Esophagus squamous epithelium (tissue), 5 donors: ENCODE data around the gene OPA3. TPM values are rescaled to one million over a fixed set of nuclear protein-coding genes. Genes with fewer than 3 reads are reported as not detected.
"Not testable (repeated sequence)": the region's sequence is repeated elsewhere in the genome, so short reads cannot be mapped to it uniquely, and the experiment has no call there.

ENCODE experiments used
- DNase-seq: peaks from one replicate; lab custom pipeline; 2025; lab: John Stamatoyannopoulos, UW
- H3K27ac ChIP-seq, 4 donors: fragments of 200-600 bp; sonication (generic); one replicate each; pipeline ENCODE4 v1.5.1; 2016 to 2019; ENCODE audit warnings: mild to moderate bottlenecking in 1 of 4
- H3K27me3 ChIP-seq, 4 donors: fragments of 200-600 bp; sonication (generic); 1 replicate in 3 of 4; 2 replicates in 1 of 4; pipeline versions ENCODE4 v1.5.1 to v1.6.0; 2017 to 2021; ENCODE audit warnings: antibody characterized with exemption in 1 of 4
- H3K36me3 ChIP-seq, 3 donors: fragments of 200-600 bp; sonication (generic); one replicate each; pipeline ENCODE4 v1.5.1; 2016 to 2019
- H3K4me1 ChIP-seq, 3 donors: fragments of 200-600 bp; sonication (generic); one replicate each; pipeline ENCODE4 v1.5.1; 2017 to 2019
- H3K4me3 ChIP-seq, 4 donors: fragments of 200-600 bp; sonication (generic); 1 replicate in 3 of 4; 2 replicates in 1 of 4; pipeline ENCODE4 v1.5.1; 2016 to 2019; ENCODE audit warnings: mild to moderate bottlenecking in 2 of 4, moderate library complexity in 1 of 4
- H3K9me3 ChIP-seq, 3 donors: fragments of 200-600 bp; sonication (generic); one replicate each; pipeline ENCODE4 v1.5.1; 2016 to 2019
- POLR2A ChIP-seq, 4 donors: fragments of 450-650 bp; IDR thresholded peaks; one replicate each; pipeline ENCODE4 v1.6.1; 2017; ENCODE audit warnings: antibody characterized with exemption in 4 of 4, mild to moderate bottlenecking in 4 of 4, moderate library complexity in 3 of 4
- WGBS, 2 donors: methylation state at CpG; one replicate each; pipeline ENCODE4 v1.1.5; 2018; 5-methylcytosine and 5-hydroxymethylcytosine counted together
- intact Hi-C: fragments of 100-400 bp; cut with DNase I; formaldehyde crosslinking; loops from one replicate; pipeline ENCODE4 v1.15.0; 2022
- total RNA-seq, 4 donors: library from RNA; depleted of rRNA; stranded (reverse); fragments of >200 nt; gene quantifications; one replicate each; pipeline ENCODE4 v1.1.0, GENCODE V29; 2016
- TF ChIP-seq, protein P1 (sequence below), 6 experiments: fragments of 450-650 bp in 4 of 6; fragments of 200-600 bp in 2 of 6; sonication (generic) in 2 of 6; IDR thresholded peaks; one replicate each; pipeline ENCODE4 v1.5.1; 2016 to 2019; ENCODE audit warnings: antibody characterized with exemption in 6 of 6, mild to moderate bottlenecking in 4 of 6, moderate library complexity in 4 of 6
- donor health status: DM: yes; HTN: yes; CAD: no.

Gene OPA3
- total RNA-seq, 4 donors from 2014 or later: 4.7 to 12.4 (median 10.1) TPM

DNA sequence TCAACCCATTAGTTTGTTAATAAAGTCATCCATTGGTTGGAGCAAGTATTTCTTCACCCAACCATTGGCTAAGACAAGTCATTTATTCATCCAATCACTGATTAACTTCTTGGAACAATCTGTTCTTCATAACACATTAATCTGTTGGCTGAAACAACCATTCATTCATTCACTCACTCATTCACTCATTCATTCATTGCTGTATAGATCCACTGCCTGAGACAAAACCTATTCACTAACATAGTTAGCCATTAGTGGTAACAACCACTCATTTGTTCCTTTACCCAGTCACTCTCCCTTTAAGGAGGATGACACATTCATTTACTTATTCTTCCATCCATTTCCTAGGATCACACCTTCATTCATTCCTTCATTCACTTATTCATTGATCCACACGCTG is 39.4 kb upstream of the OPA3 start:
- TF ChIP-seq, protein P1, sequence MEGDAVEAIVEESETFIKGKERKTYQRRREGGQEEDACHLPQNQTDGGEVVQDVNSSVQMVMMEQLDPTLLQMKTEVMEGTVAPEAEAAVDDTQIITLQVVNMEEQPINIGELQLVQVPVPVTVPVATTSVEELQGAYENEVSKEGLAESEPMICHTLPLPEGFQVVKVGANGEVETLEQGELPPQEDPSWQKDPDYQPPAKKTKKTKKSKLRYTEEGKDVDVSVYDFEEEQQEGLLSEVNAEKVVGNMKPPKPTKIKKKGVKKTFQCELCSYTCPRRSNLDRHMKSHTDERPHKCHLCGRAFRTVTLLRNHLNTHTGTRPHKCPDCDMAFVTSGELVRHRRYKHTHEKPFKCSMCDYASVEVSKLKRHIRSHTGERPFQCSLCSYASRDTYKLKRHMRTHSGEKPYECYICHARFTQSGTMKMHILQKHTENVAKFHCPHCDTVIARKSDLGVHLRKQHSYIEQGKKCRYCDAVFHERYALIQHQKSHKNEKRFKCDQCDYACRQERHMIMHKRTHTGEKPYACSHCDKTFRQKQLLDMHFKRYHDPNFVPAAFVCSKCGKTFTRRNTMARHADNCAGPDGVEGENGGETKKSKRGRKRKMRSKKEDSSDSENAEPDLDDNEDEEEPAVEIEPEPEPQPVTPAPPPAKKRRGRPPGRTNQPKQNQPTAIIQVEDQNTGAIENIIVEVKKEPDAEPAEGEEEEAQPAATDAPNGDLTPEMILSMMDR (IDR thresholded peaks at IDR 0.05): no peak
- no peak for DNase-seq
- Histone ChIP-seq H3K27me3 (no peaks in the 10 kb centered on the region), H3K36me3 (peaks cover 15 to 100% (median 35%) of the 10 kb centered on the region in 3 donors), H3K4me1 (no peaks in the 10 kb centered on the region), H3K27ac (no peak overlapping the region), H3K9me3 (no peaks in the 10 kb centered on the region), H3K4me3 (no peak overlapping the region)
- WGBS, 2 donors: 89 to 92% methylated on average over 1 of the region's 1 CpG
- intact Hi-C loops: no loop called here

DNA sequence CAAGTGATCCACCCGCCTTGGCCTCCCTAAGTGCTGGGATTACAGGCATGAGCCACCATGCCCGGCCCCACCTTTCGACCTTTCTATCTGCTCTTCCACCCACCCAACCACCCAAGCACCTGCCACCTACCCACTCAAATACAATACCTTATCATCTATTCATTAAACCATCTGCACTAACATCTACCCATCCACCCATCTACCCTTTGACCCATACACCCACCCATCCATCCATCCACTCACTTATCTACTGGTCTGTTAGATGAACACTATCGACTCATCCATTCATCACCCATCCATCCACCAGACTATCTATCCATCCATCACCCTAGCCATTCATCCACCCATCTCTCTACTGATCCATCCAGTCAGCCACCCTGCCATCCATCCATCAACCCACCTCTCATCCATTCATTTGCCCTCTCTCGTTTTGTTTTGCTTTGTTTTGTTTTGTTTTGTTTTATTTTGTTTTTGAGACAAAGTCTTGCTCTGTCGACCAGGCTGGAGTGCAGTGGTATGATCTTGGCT is 37.4 kb upstream of the OPA3 start:
- DNase-seq: no peak
- WGBS, 2 donors: 84% methylated on average over 6 of the region's 6 CpGs
- Histone ChIP-seq H3K27ac (no peak overlapping the region), H3K4me1 (no peaks in the 10 kb centered on the region), H3K27me3 (no peaks in the 10 kb centered on the region), H3K4me3 (no peak overlapping the region), H3K36me3 (peaks cover 15 to 100% (median 23%) of the 10 kb centered on the region in 3 donors), H3K9me3 (no peaks in the 10 kb centered on the region)
- TF ChIP-seq POLR2A (IDR thresholded peaks at IDR 0.05): no peak
- TF ChIP-seq, protein P1 (IDR thresholded peaks at IDR 0.05): no peak
- intact Hi-C loops: no loop called here

DNA sequence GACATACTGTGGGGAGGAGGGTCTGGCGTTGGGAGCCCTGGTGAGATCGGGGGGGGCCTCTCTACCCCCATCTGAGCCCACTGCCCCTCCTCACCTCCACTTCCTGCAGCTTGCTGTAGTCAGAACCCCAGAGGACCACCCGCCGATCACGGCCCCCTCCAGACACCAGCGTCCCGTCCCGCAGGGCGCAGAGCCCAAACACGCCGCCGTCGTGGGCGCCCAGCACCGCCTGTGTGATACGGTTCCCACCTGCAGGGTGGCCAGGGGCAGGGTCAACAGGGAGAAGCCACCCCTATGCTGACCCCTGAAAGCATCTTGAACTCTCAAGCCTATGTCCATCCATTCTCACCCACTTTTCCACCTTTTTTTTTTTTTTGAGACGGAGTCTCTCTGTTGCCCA is 36.8 kb upstream of the OPA3 start:
- Histone ChIP-seq H3K4me3 (no peak overlapping the region), H3K27ac (no peak overlapping the region), H3K27me3 (no peaks in the 10 kb centered on the region), H3K9me3 (no peaks in the 10 kb centered on the region), H3K4me1 (peaks cover 0 to 2% (median 0%) of the 10 kb centered on the region in 3 donors), H3K36me3 (peaks cover 18 to 100% (median 20%) of the 10 kb centered on the region in 3 donors)
- intact Hi-C loops: no loop called here
- DNase-seq: no peak
- TF ChIP-seq, protein P1 (IDR thresholded peaks at IDR 0.05): no peak
- no peak for TF ChIP-seq POLR2A (IDR thresholded peaks at IDR 0.05)
- WGBS, 2 donors: 92 to 95% methylated on average over 10 to 14 of the region's 17 CpGs

DNA sequence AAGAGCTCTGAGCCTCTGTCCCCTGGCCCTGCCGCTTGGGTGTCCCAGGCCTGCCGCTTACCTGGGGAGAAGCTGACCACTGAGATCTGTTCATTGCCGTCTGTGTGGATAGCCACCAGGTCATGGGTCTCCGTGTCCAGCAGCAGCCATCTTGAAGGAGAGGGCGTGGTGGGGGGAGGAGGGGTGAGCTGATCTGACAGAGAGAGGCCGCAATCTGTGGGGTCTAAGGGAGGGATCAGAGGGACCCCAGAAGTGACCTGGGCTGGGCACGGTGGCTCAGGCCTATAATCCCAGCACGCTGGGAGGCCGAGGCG is 32.1 kb upstream of the OPA3 start:
- Histone ChIP-seq H3K4me1 (peaks cover 3 to 30% (median 14%) of the 10 kb centered on the region in 3 donors), H3K27me3 (no peaks in the 10 kb centered on the region), H3K4me3 (no peak overlapping the region), H3K27ac (peak overlapping the region in 3 of 4 donors; percentile 21 to 94 (median 23)), H3K36me3 (peaks cover 23 to 94% (median 34%) of the 10 kb centered on the region in 3 donors), H3K9me3 (no peaks in the 10 kb centered on the region)
- WGBS, 2 donors: 73 to 95% methylated on average over 4 to 5 of the region's 10 CpGs
- intact Hi-C loops: no loop called here
- no peak for DNase-seq
- TF ChIP-seq POLR2A (IDR thresholded peaks at IDR 0.05): no peak
- TF ChIP-seq, protein P1 (IDR thresholded peaks at IDR 0.05): no peak

DNA sequence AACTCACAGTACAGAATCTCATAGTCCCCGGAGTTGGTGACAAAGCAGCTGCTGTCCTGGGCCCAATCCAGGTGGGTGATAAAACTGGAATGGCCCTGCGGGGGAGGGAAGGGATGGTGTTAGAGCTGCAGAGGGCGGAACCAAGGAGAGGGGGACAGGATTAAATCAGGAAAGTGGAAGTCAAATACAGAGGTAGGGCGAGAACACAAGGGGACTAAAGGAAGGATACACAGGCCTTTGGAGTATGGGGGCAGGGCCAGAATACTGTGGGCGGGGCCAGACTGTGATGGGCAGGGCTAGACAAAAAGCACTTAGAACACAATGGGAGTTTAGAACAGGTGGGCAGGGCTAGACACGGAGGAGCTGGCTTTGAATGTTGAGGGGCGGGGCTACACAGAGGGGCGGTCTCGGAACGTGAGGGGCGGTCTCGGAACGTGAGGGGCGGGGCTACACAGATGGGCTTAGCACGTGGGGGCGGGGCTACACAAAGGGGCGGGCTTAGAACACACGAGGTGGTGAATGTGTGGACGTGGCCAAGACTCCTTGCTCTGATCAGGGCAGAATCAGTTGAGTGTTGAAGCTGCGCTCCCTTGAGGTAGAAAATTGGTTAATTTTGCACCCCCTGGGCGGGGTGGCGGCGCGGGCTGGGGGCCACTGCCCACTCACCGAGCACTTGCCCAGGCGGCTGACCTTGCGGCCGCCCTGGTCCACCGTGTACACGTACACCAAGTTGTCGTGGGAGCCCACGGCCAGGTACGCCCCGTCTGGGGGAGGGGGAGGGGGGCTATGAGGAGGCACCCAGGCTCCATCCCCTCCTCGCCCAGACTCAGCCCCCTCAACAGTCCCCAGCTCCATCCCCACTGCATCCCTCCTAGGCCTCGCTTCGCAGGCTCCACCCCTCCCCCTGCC is 31.4 kb upstream of the OPA3 start:
- TF ChIP-seq, protein P1 (IDR thresholded peaks at IDR 0.05): no peak
- no peak for TF ChIP-seq POLR2A (IDR thresholded peaks at IDR 0.05)
- DNase-seq: no peak
- Histone ChIP-seq H3K36me3 (peaks cover 20 to 94% (median 33%) of the 10 kb centered on the region in 3 donors), H3K4me3 (no peak overlapping the region), H3K27me3 (no peaks in the 10 kb centered on the region), H3K9me3 (no peaks in the 10 kb centered on the region), H3K27ac (peak overlapping the region; percentile 69 to 94 (median 84)), H3K4me1 (peaks cover 3 to 30% (median 14%) of the 10 kb centered on the region in 3 donors)
- 37 to 54% methylated on average over 15 to 29 of the region's 37 CpGs for WGBS, 2 donors
- intact Hi-C loops: no loop called here

DNA sequence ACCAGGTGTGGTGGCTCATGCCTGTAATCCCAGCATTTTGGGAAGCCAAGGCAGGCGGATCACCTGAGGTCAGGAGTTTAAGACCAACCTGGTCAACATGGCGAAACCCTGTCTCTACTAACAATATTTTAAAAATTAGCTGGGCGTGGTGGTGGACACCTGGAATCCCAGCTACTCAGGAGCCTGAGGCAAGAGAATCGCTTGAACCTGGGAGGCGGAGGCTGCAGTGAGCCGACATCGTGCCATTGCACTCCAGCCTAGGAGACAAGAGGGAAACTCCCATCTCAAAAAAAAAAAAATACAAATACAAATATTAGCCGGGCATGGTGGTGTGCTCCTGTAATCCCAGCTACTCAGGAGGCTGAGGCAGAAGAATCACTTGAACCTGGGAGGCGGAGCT is 30.5 kb upstream of the OPA3 start:
- H3K4me3 ChIP-seq, H3K27me3 ChIP-seq, H3K9me3 ChIP-seq, DNase-seq, intact Hi-C loops: not testable (repeated sequence)
- Histone ChIP-seq H3K36me3 (peaks cover 19 to 94% (median 35%) of the 10 kb centered on the region in 3 donors), H3K27ac (peak overlapping the region; percentile 82 to 94 (median 88)), H3K4me1 (peaks cover 3 to 30% (median 14%) of the 10 kb centered on the region in 3 donors)
- 82 to 85% methylated on average over 6 to 9 of the region's 9 CpGs for WGBS, 2 donors
